Ishikawa (cell line): ENCODE results near the gene ANKRD33B.

Source experiments
- CEBPB ChIP-seq: IDR thresholded peaks from 2 replicates; pipeline ENCODE4 v1.6.1; 2012
- CREB1 ChIP-seq: IDR thresholded peaks from 2 replicates; pipeline ENCODE4 v1.6.1; 2012; ENCODE audit warnings: low read depth
- EGR1 ChIP-seq: IDR thresholded peaks from 2 replicates; pipeline ENCODE4 v1.6.1; 2012
- EP300 ChIP-seq: IDR thresholded peaks from 2 replicates; pipeline ENCODE4 v1.6.1; 2012; ENCODE audit warnings: borderline replicate concordance
- FOXM1 ChIP-seq: IDR thresholded peaks from 2 replicates; pipeline ENCODE4 v1.6.1; 2012; ENCODE audit warnings: low read depth, borderline replicate concordance
- MAX ChIP-seq: IDR thresholded peaks from 2 replicates; pipeline ENCODE4 v1.6.1; 2012
- NFIC ChIP-seq: IDR thresholded peaks from 2 replicates; pipeline ENCODE4 v1.6.1; 2012
- RAD21 ChIP-seq: IDR thresholded peaks from 2 replicates; pipeline ENCODE4 v1.6.1; 2012; ENCODE audit warnings: low read depth
- REST ChIP-seq: IDR thresholded peaks from 2 replicates; pipeline ENCODE4 v1.6.1; 2012; ENCODE audit warnings: low read depth, mild to moderate bottlenecking
- TAF1 ChIP-seq: IDR thresholded peaks from 2 replicates; pipeline ENCODE4 v1.6.1; 2012; ENCODE audit warnings: low read depth, mild to moderate bottlenecking
- TCF12 ChIP-seq: IDR thresholded peaks from 2 replicates; pipeline ENCODE4 v1.6.1; 2012; ENCODE audit warnings: low read depth
- USF1 ChIP-seq: IDR thresholded peaks from 2 replicates; pipeline ENCODE4 v1.6.1; 2012
- YY1 ChIP-seq: IDR thresholded peaks from 2 replicates; pipeline ENCODE4 v1.6.1; 2012; ENCODE audit warnings: low read depth
- ZBTB7A ChIP-seq: IDR thresholded peaks from 2 replicates; pipeline ENCODE4 v1.6.1; 2012; ENCODE audit warnings: low read depth

Gene ANKRD33B

GRCh38 chr5:10678244-10678643 is 114.4 kb downstream of the ANKRD33B start:
- TF ChIP-seq TCF12 = no peak
- no peak for TF ChIP-seq TAF1
- no peak for TF ChIP-seq EP300
- no peak for TF ChIP-seq NFIC
- no peak for TF ChIP-seq EGR1
- no peak for TF ChIP-seq CEBPB
- no peak for TF ChIP-seq MAX

GRCh38 chr5:10679336-10679988 is 115.6 kb downstream of the ANKRD33B start:
- no peak for TF ChIP-seq TCF12
- no peak for TF ChIP-seq TAF1

GRCh38 chr5:10680876-10681481 is 117.1 kb downstream of the ANKRD33B start:
- TF ChIP-seq CREB1 = no peak
- TF ChIP-seq RAD21 = no peak
- TF ChIP-seq YY1 = no peak
- no peak for TF ChIP-seq FOXM1
- TF ChIP-seq EP300 = no peak
- TF ChIP-seq TCF12 = no peak
- no peak for TF ChIP-seq TAF1
- TF ChIP-seq CEBPB = no peak
- TF ChIP-seq MAX = no peak
- no peak for TF ChIP-seq NFIC
- TF ChIP-seq USF1 = no peak
- no peak for TF ChIP-seq REST

- no peak for TF ChIP-seq CREB1
- TF ChIP-seq TAF1 = no peak
- no peak for TF ChIP-seq NFIC
- TF ChIP-seq MAX = no peak
- TF ChIP-seq RAD21 = no peak
- TF ChIP-seq EP300 = no peak
- no peak for TF ChIP-seq REST
- TF ChIP-seq CEBPB = no peak
These were observed 118.1 kb downstream of the ANKRD33B start for GRCh38 chr5:10681731-10682679.

GRCh38 chr5:10682801-10683525 is 119.1 kb downstream of the ANKRD33B start:
- TF ChIP-seq REST (no peak), CEBPB (no peak), TAF1 (no peak), YY1 (no peak), USF1 (no peak), ZBTB7A (no peak)
